ENCODE measurements around the gene INPP4A. TPM values are rescaled to one million over a fixed set of nuclear protein-coding genes. Genes with fewer than 3 reads are reported as not detected.

INPP4A gene
- total and polyA plus RNA-seq, 2 donors (not counting 3 experiments of a cell fraction or from before 2014, with no cell fraction given) = 14.9 to 28.8 TPM

GRCh38 chr2:98552499-98553179 is 108.0 kb downstream of the INPP4A start:
- no TSS peak for BruUV-seq (replicated peaks)
- H3K27me3 ChIP-seq (ENCODE audit: control insufficient read depth in 2 of 2, insufficient read depth in 2 of 2, low read length in 2 of 2) = no peaks in the 10 kb centered on the region
- no peaks in the 10 kb centered on the region for H3K9me3 ChIP-seq (replicated peaks; ENCODE audit: control insufficient read depth, insufficient read depth, low read length)
- TF ChIP-seq GATA2 (IDR thresholded peaks at IDR 0.05; ENCODE audit: insufficient read depth, insufficient read length, low read depth, low read length) (no peak), JUN (IDR thresholded peaks at IDR 0.05; ENCODE audit: borderline replicate concordance, insufficient read depth, insufficient read length, low read depth) (no peak), MYC (IDR thresholded peaks at IDR 0.05; ENCODE audit: low read depth, low read length) (no peak), POLR2A (IDR thresholded peaks at IDR 0.05; ENCODE audit: low read depth, low read length) (no peak), POLR2AphosphoS5 (IDR thresholded peaks at IDR 0.05; ENCODE audit: insufficient read depth, low read depth, low read length) (no peak), FOS (IDR thresholded peaks at IDR 0.05; ENCODE audit: borderline replicate concordance, insufficient read depth, low read length) (no peak), MAX (IDR thresholded peaks at IDR 0.05; ENCODE audit: insufficient read depth, insufficient read length) (no peak), CTCF (IDR thresholded peaks at IDR 0.05; ENCODE audit: extremely low read depth in 1 of 2, insufficient read depth in 1 of 2, low read depth in 1 of 2, low read length in 2 of 2) (no peak), EZH2 (IDR thresholded peaks at IDR 0.05; ENCODE audit: borderline replicate concordance, low read depth, low read length, severe bottlenecking) (no peak)
- DNase-seq (ENCODE audit: low read depth, low spot score) (no peak), FAIRE-seq (no peak)
- ChIA-PET POLR2A (no interaction called here), CTCF (interaction anchor here (1.4 to 1.5 kb wide), 2 partner anchors 11 to 16 kb away, joined by 4 to 5 read pairs; no protein-coding TSS in a partner anchor)
- H3K79me2 ChIP-seq (ENCODE audit: control insufficient read depth, insufficient read depth, low read length) = no peaks in the 10 kb centered on the region
- H2AFZ ChIP-seq (ENCODE audit: low read depth, low read length) = no peak overlapping the region
- no peaks in the 10 kb centered on the region for H4K20me1 ChIP-seq (replicated peaks; ENCODE audit: control insufficient read depth, extremely low read depth, insufficient read depth, low read length)
- no peak overlapping the region for H3K4me2 ChIP-seq (ENCODE audit: insufficient read depth, low read length)
- H3K4me1 ChIP-seq (ENCODE audit: control insufficient read depth, extremely low read depth, insufficient read depth, low read length) = no peaks in the 10 kb centered on the region
- intact Hi-C loops (cut with micrococcal nuclease) = no loop called here
- dilution Hi-C loops (cut with MboI; ENCODE audit: extremely low pct_ligation_motif_present, low sequenced_read_pairs) = no loop called here
- no peak overlapping the region for H3K4me3 ChIP-seq (replicated peaks in 1 of 3; ENCODE audit: insufficient read depth in 1 of 3, low read depth in 1 of 3, low read length in 3 of 3)
- peaks cover 2 to 28% of the 10 kb centered on the region in 2 experiments for H3K36me3 ChIP-seq (ENCODE audit: control insufficient read depth in 2 of 2, extremely low read depth in 1 of 2, insufficient read depth in 2 of 2, low read length in 2 of 2)
- H3K9me1 ChIP-seq (replicated peaks; ENCODE audit: control insufficient read depth, extremely low read depth, insufficient read depth, low read length) = no peaks in the 10 kb centered on the region
- no peak overlapping the region for H3K27ac ChIP-seq (ENCODE audit: insufficient read depth, low read depth, low read length)
- no peak overlapping the region for H3K9ac ChIP-seq (replicated peaks; ENCODE audit: extremely low read depth, insufficient read depth, low read length)

Data from endothelial cell of umbilical vein (primary cell).